ENCODE data around the gene REEP2.

Gene REEP2

GRCh38 chr5:138450971-138451370, 12.1 kb downstream of the REEP2 start:
- H3K4me2 ChIP-seq (ENCODE audit: low read length): no peak overlapping the region
- no peak for DNase-seq
- no peak overlapping the region for H3K14ac ChIP-seq (ENCODE audit: low read length)
- no peaks in the 10 kb centered on the region for H3K27me3 ChIP-seq (ENCODE audit: insufficient read depth, low read length)
- H2BK5ac ChIP-seq (ENCODE audit: low read depth, low read length, poor library complexity): no peak overlapping the region
- H3K4ac ChIP-seq (ENCODE audit: low read depth, low read length): no peak overlapping the region
- no peaks in the 10 kb centered on the region for H3K4me1 ChIP-seq (ENCODE audit: control insufficient read depth in 1 of 2, insufficient read depth in 2 of 2, low read length in 2 of 2)
- WGBS (ENCODE audit: extremely low coverage, insufficient coverage, insufficient read length): no CpG with 5 or more reads among the region's 5 CpGs
- H2AK5ac ChIP-seq (ENCODE audit: low read length): no peak overlapping the region
- H3K9me3 ChIP-seq (ENCODE audit: insufficient read depth, low read depth, low read length): no peaks in the 10 kb centered on the region
- no peak overlapping the region for H3K9ac ChIP-seq (ENCODE audit: low read length)
- H2BK120ac ChIP-seq (ENCODE audit: insufficient read depth, low read length, poor library complexity): no peak overlapping the region
- no peaks in the 10 kb centered on the region for H3K79me2 ChIP-seq (ENCODE audit: control insufficient read depth, insufficient read depth, low read length, poor library complexity)
- no peak overlapping the region for H2AFZ ChIP-seq (ENCODE audit: insufficient read depth, low read length, poor library complexity)
- H3K27ac ChIP-seq (ENCODE audit: low read depth, low read length): no peak overlapping the region
- no peak overlapping the region for H4K91ac ChIP-seq (ENCODE audit: low read depth, low read length)
- no peaks in the 10 kb centered on the region for H3K79me1 ChIP-seq (ENCODE audit: low read length)
- H3K23ac ChIP-seq (ENCODE audit: low read length): no peak overlapping the region
- H4K8ac ChIP-seq (ENCODE audit: low read depth, low read length): no peak overlapping the region
- H3K36me3 ChIP-seq (ENCODE audit: control insufficient read depth in 1 of 2, insufficient read depth in 2 of 2, low read length in 2 of 2): no peaks in the 10 kb centered on the region
- H3K4me3 ChIP-seq (ENCODE audit: low read depth, low read length): no peak overlapping the region
- H3K18ac ChIP-seq (ENCODE audit: low read length): no peak overlapping the region
- H4K12ac ChIP-seq (ENCODE audit: low read depth, low read length): no peak overlapping the region
- no peak overlapping the region for H2BK12ac ChIP-seq (ENCODE audit: low read length)

GRCh38 chr5:138452720-138453119, 13.9 kb downstream of the REEP2 start:
- Histone ChIP-seq H2BK120ac (ENCODE audit: insufficient read depth, low read length, poor library complexity) (no peak overlapping the region), H3K79me2 (ENCODE audit: control insufficient read depth, insufficient read depth, low read length, poor library complexity) (no peaks in the 10 kb centered on the region), H3K4ac (ENCODE audit: low read depth, low read length) (no peak overlapping the region), H4K91ac (ENCODE audit: low read depth, low read length) (no peak overlapping the region), H3K27me3 (ENCODE audit: insufficient read depth, low read length) (no peaks in the 10 kb centered on the region), H2BK12ac (ENCODE audit: low read length) (no peak overlapping the region), H3K4me1 (ENCODE audit: control insufficient read depth in 1 of 2, insufficient read depth in 2 of 2, low read length in 2 of 2) (no peaks in the 10 kb centered on the region), H3K18ac (ENCODE audit: low read length) (no peak overlapping the region), H4K8ac (ENCODE audit: low read depth, low read length) (no peak overlapping the region), H3K23ac (ENCODE audit: low read length) (no peak overlapping the region), H3K4me2 (ENCODE audit: low read length) (no peak overlapping the region), H3K9ac (ENCODE audit: low read length) (no peak overlapping the region), H3K14ac (ENCODE audit: low read length) (no peak overlapping the region), H2AK5ac (ENCODE audit: low read length) (no peak overlapping the region), H3K9me3 (ENCODE audit: insufficient read depth, low read depth, low read length) (no peaks in the 10 kb centered on the region), H3K79me1 (ENCODE audit: low read length) (no peaks in the 10 kb centered on the region), H3K4me3 (ENCODE audit: low read depth, low read length) (no peak overlapping the region), H4K12ac (ENCODE audit: low read depth, low read length) (no peak overlapping the region), H2AFZ (ENCODE audit: insufficient read depth, low read length, poor library complexity) (no peak overlapping the region), H2BK5ac (ENCODE audit: low read depth, low read length, poor library complexity) (no peak overlapping the region), H3K36me3 (ENCODE audit: control insufficient read depth in 1 of 2, insufficient read depth in 2 of 2, low read length in 2 of 2) (no peaks in the 10 kb centered on the region), H3K27ac (ENCODE audit: low read depth, low read length) (no peak overlapping the region)
- no peak for DNase-seq
- no CpG with 5 or more reads among the region's 6 CpGs for WGBS (ENCODE audit: extremely low coverage, insufficient coverage, insufficient read length)

GRCh38 chr5:138453590-138453989, 14.7 kb downstream of the REEP2 start:
- Histone ChIP-seq H3K4me3 (ENCODE audit: low read depth, low read length) (no peak overlapping the region), H4K12ac (ENCODE audit: low read depth, low read length) (no peak overlapping the region), H2BK5ac (ENCODE audit: low read depth, low read length, poor library complexity) (no peak overlapping the region), H2BK120ac (ENCODE audit: insufficient read depth, low read length, poor library complexity) (no peak overlapping the region), H3K27me3 (ENCODE audit: insufficient read depth, low read length) (no peaks in the 10 kb centered on the region), H3K9me3 (ENCODE audit: insufficient read depth, low read depth, low read length) (no peaks in the 10 kb centered on the region), H4K8ac (ENCODE audit: low read depth, low read length) (no peak overlapping the region), H3K14ac (ENCODE audit: low read length) (no peak overlapping the region), H3K79me1 (ENCODE audit: low read length) (no peaks in the 10 kb centered on the region), H3K23ac (ENCODE audit: low read length) (no peak overlapping the region), H3K4ac (ENCODE audit: low read depth, low read length) (no peak overlapping the region), H2AFZ (ENCODE audit: insufficient read depth, low read length, poor library complexity) (no peak overlapping the region), H2AK5ac (ENCODE audit: low read length) (no peak overlapping the region), H2BK12ac (ENCODE audit: low read length) (no peak overlapping the region), H3K27ac (ENCODE audit: low read depth, low read length) (no peak overlapping the region), H3K36me3 (ENCODE audit: control insufficient read depth in 1 of 2, insufficient read depth in 2 of 2, low read length in 2 of 2) (no peaks in the 10 kb centered on the region), H3K4me2 (ENCODE audit: low read length) (no peak overlapping the region), H3K9ac (ENCODE audit: low read length) (no peak overlapping the region), H4K91ac (ENCODE audit: low read depth, low read length) (no peak overlapping the region), H3K18ac (ENCODE audit: low read length) (no peak overlapping the region), H3K4me1 (ENCODE audit: control insufficient read depth in 1 of 2, insufficient read depth in 2 of 2, low read length in 2 of 2) (no peaks in the 10 kb centered on the region), H3K79me2 (ENCODE audit: control insufficient read depth, insufficient read depth, low read length, poor library complexity) (no peaks in the 10 kb centered on the region)
- no CpG with 5 or more reads among the region's 13 CpGs for WGBS (ENCODE audit: extremely low coverage, insufficient coverage, insufficient read length)
- DNase-seq: no peak

DNA sequence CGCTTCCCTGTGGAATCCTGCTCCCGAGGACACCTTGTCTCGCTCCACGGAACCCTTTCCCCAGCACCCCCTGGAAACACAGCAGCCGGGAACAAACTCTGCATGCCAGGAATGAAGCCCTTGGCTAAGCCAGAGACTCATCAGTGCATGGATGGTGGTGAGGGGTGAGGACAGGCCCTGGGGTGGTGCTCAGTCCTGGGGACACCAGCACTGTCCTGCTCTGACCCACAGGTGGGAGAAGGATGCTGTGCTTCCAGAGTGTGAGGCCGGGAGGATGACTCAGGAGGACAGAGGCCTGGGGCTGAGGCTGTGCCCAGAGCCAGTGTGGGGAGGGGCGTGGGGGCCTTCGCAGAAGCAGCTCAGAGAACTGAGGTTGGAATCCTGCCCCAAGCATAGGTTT, 15.3 kb downstream of the REEP2 start:
- Histone ChIP-seq H4K91ac (ENCODE audit: low read depth, low read length) (no peak overlapping the region), H3K23ac (ENCODE audit: low read length) (no peak overlapping the region), H3K27me3 (ENCODE audit: insufficient read depth, low read length) (no peaks in the 10 kb centered on the region), H3K9ac (ENCODE audit: low read length) (no peak overlapping the region), H2BK12ac (ENCODE audit: low read length) (no peak overlapping the region), H2BK5ac (ENCODE audit: low read depth, low read length, poor library complexity) (no peak overlapping the region), H4K12ac (ENCODE audit: low read depth, low read length) (no peak overlapping the region), H2AK5ac (ENCODE audit: low read length) (no peak overlapping the region), H3K14ac (ENCODE audit: low read length) (no peak overlapping the region), H3K4me3 (ENCODE audit: low read depth, low read length) (no peak overlapping the region), H3K4me1 (ENCODE audit: control insufficient read depth in 1 of 2, insufficient read depth in 2 of 2, low read length in 2 of 2) (no peaks in the 10 kb centered on the region), H2AFZ (ENCODE audit: insufficient read depth, low read length, poor library complexity) (no peak overlapping the region), H3K79me2 (ENCODE audit: control insufficient read depth, insufficient read depth, low read length, poor library complexity) (no peaks in the 10 kb centered on the region), H3K9me3 (ENCODE audit: insufficient read depth, low read depth, low read length) (no peaks in the 10 kb centered on the region), H3K4me2 (ENCODE audit: low read length) (no peak overlapping the region), H3K18ac (ENCODE audit: low read length) (no peak overlapping the region), H2BK120ac (ENCODE audit: insufficient read depth, low read length, poor library complexity) (no peak overlapping the region), H4K8ac (ENCODE audit: low read depth, low read length) (no peak overlapping the region), H3K79me1 (ENCODE audit: low read length) (no peaks in the 10 kb centered on the region), H3K27ac (ENCODE audit: low read depth, low read length) (no peak overlapping the region), H3K36me3 (ENCODE audit: control insufficient read depth in 1 of 2, insufficient read depth in 2 of 2, low read length in 2 of 2) (no peaks in the 10 kb centered on the region), H3K4ac (ENCODE audit: low read depth, low read length) (no peak overlapping the region)
- no CpG with 5 or more reads among the region's 8 CpGs for WGBS (ENCODE audit: extremely low coverage, insufficient coverage, insufficient read length)
- no peak for DNase-seq
